ENCODE measurements around the gene RFX2.

The RFX2 gene

GRCh38 chr19:6067975-6068374, 42.3 kb downstream of the RFX2 start:
- Histone ChIP-seq H3K4me2 (peak overlapping the region; percentile 77 to 91 (median 82)), H3K4me1 (peaks cover 36 to 76% (median 48%) of the 10 kb centered on the region in 10 experiments), H3K27me3 (no peaks in the 10 kb centered on the region), H3K4me3 (peak overlapping the region in 5 of 10 experiments; percentile 0 to 42 (median 9); a peak in 6 of 20 replicates), H3K9ac (peak overlapping the region in 9 of 11 experiments; percentile 55 to 78 (median 64); a peak in 18 of 22 replicates), H3K36me3 (no peaks in the 10 kb centered on the region), H4K20me1 (no peaks in the 10 kb centered on the region), H3K9me3 (replicated peaks in 1 of 11) (no peaks in the 10 kb centered on the region), H3K27ac (peak overlapping the region; percentile 63 to 89 (median 83); a peak in 21 of 22 replicates)
- TF ChIP-seq Cebpa-rat (IDR thresholded peaks at IDR 0.05) = no peak

- no peaks in the 10 kb centered on the region for H3K36me3 ChIP-seq
- peak overlapping the region; percentile 63 to 89 (median 83); a peak in 21 of 22 replicates for H3K27ac ChIP-seq
- TF ChIP-seq Cebpa-rat (IDR thresholded peaks at IDR 0.05) = peak; percentile 12 to 92 (median 76); a peak in 16 of 22 replicates
- H3K27me3 ChIP-seq = no peaks in the 10 kb centered on the region
- peak overlapping the region; percentile 77 to 91 (median 82) for H3K4me2 ChIP-seq
- H3K4me1 ChIP-seq = peaks cover 36 to 86% (median 52%) of the 10 kb centered on the region in 10 experiments
- no peaks in the 10 kb centered on the region for H3K9me3 ChIP-seq (replicated peaks in 1 of 11)
- H3K9ac ChIP-seq = peak overlapping the region; percentile 55 to 78 (median 65); a peak in 21 of 22 replicates
- peak overlapping the region in 6 of 10 experiments; percentile 0 to 42 (median 14); a peak in 6 of 20 replicates for H3K4me3 ChIP-seq
- no peaks in the 10 kb centered on the region for H4K20me1 ChIP-seq
Observed at GRCh38 chr19:6066661-6067646, 43.3 kb downstream of the RFX2 start.

- TF ChIP-seq Cebpa-rat (IDR thresholded peaks at IDR 0.05) = no peak
- H4K20me1 ChIP-seq = no peaks in the 10 kb centered on the region
- H3K27ac ChIP-seq = peak overlapping the region; percentile 63 to 89 (median 83); a peak in 21 of 22 replicates
- peaks cover 36 to 92% (median 56%) of the 10 kb centered on the region in 10 experiments for H3K4me1 ChIP-seq
- peak overlapping the region; percentile 77 to 91 (median 82) for H3K4me2 ChIP-seq
- peak overlapping the region in 7 of 11 experiments; percentile 18 to 66 (median 43); a peak in 9 of 22 replicates for H3K9ac ChIP-seq
- no peaks in the 10 kb centered on the region for H3K36me3 ChIP-seq
- H3K4me3 ChIP-seq = no peak overlapping the region
- H3K27me3 ChIP-seq = no peaks in the 10 kb centered on the region
- H3K9me3 ChIP-seq (replicated peaks in 1 of 11) = no peaks in the 10 kb centered on the region
Observed at GRCh38 chr19:6065685-6066374, 44.5 kb downstream of the RFX2 start.

GRCh38 chr19:6064336-6065073, 45.8 kb downstream of the RFX2 start:
- H3K9me3 ChIP-seq (replicated peaks in 1 of 11) = no peaks in the 10 kb centered on the region
- H3K4me2 ChIP-seq = peak overlapping the region in 4 of 11 experiments; percentile 1 to 78 (median 70); a peak in 6 of 22 replicates
- H3K4me1 ChIP-seq = peaks cover 43 to 99% (median 67%) of the 10 kb centered on the region in 10 experiments
- TF ChIP-seq Cebpa-rat (IDR thresholded peaks at IDR 0.05) = no peak
- no peak overlapping the region for H3K4me3 ChIP-seq
- peak overlapping the region in 1 of 11 experiments; percentile 52; a peak in 2 of 22 replicates for H3K27ac ChIP-seq
- H3K36me3 ChIP-seq = no peaks in the 10 kb centered on the region
- no peaks in the 10 kb centered on the region for H4K20me1 ChIP-seq
- no peaks in the 10 kb centered on the region for H3K27me3 ChIP-seq
- H3K9ac ChIP-seq = no peak overlapping the region

- Histone ChIP-seq H4K20me1 (no peaks in the 10 kb centered on the region), H3K36me3 (no peaks in the 10 kb centered on the region), H3K4me1 (peaks cover 42 to 99% (median 68%) of the 10 kb centered on the region in 10 experiments), H3K27ac (no peak overlapping the region), H3K9ac (no peak overlapping the region), H3K4me3 (no peak overlapping the region), H3K9me3 (replicated peaks in 1 of 11) (no peaks in the 10 kb centered on the region), H3K27me3 (no peaks in the 10 kb centered on the region), H3K4me2 (peak overlapping the region in 1 of 11 experiments; percentile 72; a peak in 2 of 22 replicates)
- no peak for TF ChIP-seq Cebpa-rat (IDR thresholded peaks at IDR 0.05)
Observed at GRCh38 chr19:6063576-6064335, 46.5 kb downstream of the RFX2 start.

- H3K9ac ChIP-seq = 0 out of 22 replicates have a peak overlapping the region, but pooled peaks of 1 of the 11 experiments have one; percentile 3
- H3K4me1 ChIP-seq = peaks cover 35 to 99% (median 68%) of the 10 kb centered on the region in 10 experiments
- H3K4me3 ChIP-seq = no peak overlapping the region
- H3K36me3 ChIP-seq = no peaks in the 10 kb centered on the region
- TF ChIP-seq Cebpa-rat (IDR thresholded peaks at IDR 0.05) = no peak
- no peaks in the 10 kb centered on the region for H3K9me3 ChIP-seq (replicated peaks in 1 of 11)
- H4K20me1 ChIP-seq = no peaks in the 10 kb centered on the region
- H3K27me3 ChIP-seq = no peaks in the 10 kb centered on the region
- H3K4me2 ChIP-seq = peak overlapping the region in 4 of 11 experiments; percentile 23 to 72 (median 61); a peak in 7 of 22 replicates
- H3K27ac ChIP-seq = peak overlapping the region in 4 of 11 experiments; percentile 25 to 68 (median 42); a peak in 5 of 22 replicates
Observed at GRCh38 chr19:6062961-6063575, 47.2 kb downstream of the RFX2 start.

GRCh38 chr19:6062274-6062673, 48.0 kb downstream of the RFX2 start:
- H3K27ac ChIP-seq = peak overlapping the region in 6 of 11 experiments; percentile 25 to 68 (median 56); a peak in 10 of 22 replicates
- peaks cover 27 to 99% (median 68%) of the 10 kb centered on the region in 10 experiments for H3K4me1 ChIP-seq
- H3K4me3 ChIP-seq = no peak overlapping the region
- H4K20me1 ChIP-seq = no peaks in the 10 kb centered on the region
- H3K9ac ChIP-seq = peak overlapping the region in 2 of 11 experiments; percentile 13 to 30; a peak in 1 of 22 replicates
- no peaks in the 10 kb centered on the region for H3K9me3 ChIP-seq (replicated peaks in 1 of 11)
- no peaks in the 10 kb centered on the region for H3K36me3 ChIP-seq
- peak overlapping the region in 7 of 11 experiments; percentile 7 to 72 (median 60); a peak in 12 of 22 replicates for H3K4me2 ChIP-seq
- TF ChIP-seq Cebpa-rat (IDR thresholded peaks at IDR 0.05) = no peak
- H3K27me3 ChIP-seq = no peaks in the 10 kb centered on the region
